Right lobe of liver (tissue), 4 donors: ENCODE results near the gene OTOGL.

Experiments
- CTCF ChIP-seq, 4 donors: fragments of 200-600 bp in 3 of 4; fragments of 450-650 bp in 1 of 4; IDR thresholded peaks; one replicate each; pipeline versions ENCODE4 v1.5.1 to v1.8.0; 2016 to 2022; ENCODE audit warnings: antibody characterized with exemption in 4 of 4, mild to moderate bottlenecking in 2 of 4
- POLR2A ChIP-seq: fragments of 450-650 bp; IDR thresholded peaks from one replicate; pipeline ENCODE4 v1.6.1; 2017; ENCODE audit warnings: antibody characterized with exemption, mild to moderate bottlenecking
- donor health status: DM: no; HTN: no; CAD: no.
- donor health status: DM: no; HTN: no; CAD: no.
- donor health status: DM: no; HTN: yes; CAD: no.

GRCh38 chr12:80118565-80119324, 19.4 kb downstream of the OTOGL start:
- TF ChIP-seq POLR2A, result no peak
- TF ChIP-seq CTCF (IDR thresholded peaks at IDR 0.05), result no peak
